Fibroblast of lung (primary cell): ENCODE results near the gene CCHCR1. TPM values are rescaled to one million over a fixed set of nuclear protein-coding genes. Genes with fewer than 3 reads are reported as not detected.
"Not testable (repeated sequence)": the region's sequence is repeated elsewhere in the genome, so short reads cannot be mapped to it uniquely, and the experiment has no call there.

ENCODE experiments used
- DNase-seq, 2 donors: peaks; one replicate each; pipeline versions ENCODE4 v3.0.0 to v3.0.0-alpha.2; 2010; ENCODE audit warnings: low read depth in 2 of 2
- H2AFZ ChIP-seq: 2 replicates; pipeline ENCODE4 v1.5.1; 2012; ENCODE audit warnings: low read length, control low read depth, inconsistent platforms
- H3K27ac ChIP-seq: 2 replicates; pipeline ENCODE4 v1.5.1; 2011; ENCODE audit warnings: low read length, control low read depth; ENCODE audit not compliant: insufficient read depth
- H3K27me3 ChIP-seq: 2 replicates; pipeline ENCODE4 v1.5.1; 2011; ENCODE audit warnings: mild to moderate bottlenecking, low read length; ENCODE audit not compliant: control insufficient read depth, insufficient read depth
- H3K36me3 ChIP-seq: 2 replicates; pipeline ENCODE4 v1.5.1; 2011; ENCODE audit warnings: low read length; ENCODE audit not compliant: control insufficient read depth, insufficient read depth
- H3K4me1 ChIP-seq: 2 replicates; pipeline ENCODE4 v1.5.1; 2011; ENCODE audit warnings: low read length; ENCODE audit not compliant: control insufficient read depth, insufficient read depth; ENCODE audit errors: extremely low read depth
- H3K4me2 ChIP-seq: 2 replicates; pipeline ENCODE4 v1.5.1; 2011; ENCODE audit warnings: low read length, control low read depth; ENCODE audit not compliant: insufficient read depth; ENCODE audit errors: extremely low read depth
- H3K4me3 ChIP-seq, 4 experiments: fragments of 200-600 bp in 1 of 4; sonication (generic) in 1 of 4; replicated peaks in 1 of 4; 2 replicates each; pipeline ENCODE4 v1.5.1; 2011 to 2016; ENCODE audit warnings: low read length in 4 of 4, low read depth in 3 of 4, mild to moderate bottlenecking in 3 of 4, control low read depth in 2 of 4, inconsistent platforms in 1 of 4, mixed read lengths in 1 of 4; ENCODE audit not compliant: insufficient read depth in 1 of 4; ENCODE audit errors: control extremely low read depth in 1 of 4
- H3K79me2 ChIP-seq: 2 replicates; pipeline ENCODE4 v1.5.1; 2012; ENCODE audit warnings: mild to moderate bottlenecking, low read length, inconsistent platforms; ENCODE audit not compliant: control insufficient read depth, insufficient read depth
- H3K9ac ChIP-seq: 2 replicates; pipeline ENCODE4 v1.5.1; 2011; ENCODE audit warnings: mild to moderate bottlenecking, low read length, control low read depth; ENCODE audit not compliant: insufficient read depth
- H3K9me3 ChIP-seq: 2 replicates; pipeline ENCODE4 v1.5.1; 2012; ENCODE audit warnings: low read depth, low read length; ENCODE audit not compliant: control insufficient read depth, insufficient read depth
- H4K20me1 ChIP-seq: 2 replicates; pipeline ENCODE4 v1.5.1; 2011; ENCODE audit warnings: low read length; ENCODE audit not compliant: control insufficient read depth, insufficient read depth; ENCODE audit errors: extremely low read depth
- CTCF ChIP-seq, 2 donors: IDR thresholded peaks in 1 of 2; conservative IDR thresholded peaks in 1 of 2; 1 replicate in 1 of 2; 2 replicates in 1 of 2; pipeline ENCODE4 v1.5.1; 2011 to 2012; ENCODE audit warnings: low read length in 2 of 2, control low read depth in 1 of 2, inconsistent platforms in 1 of 2, low read depth in 1 of 2, mild to moderate bottlenecking in 1 of 2
- EZH2 ChIP-seq: IDR thresholded peaks from 2 replicates; pipeline ENCODE4 v1.5.1; 2012; ENCODE audit warnings: low read length, control low read depth, mild to moderate bottlenecking; ENCODE audit errors: missing control alignments
- polyA plus RNA-seq, 2 donors: library from polyadenylated mRNA; depleted of rRNA in 1 of 2; stranded (reverse) in 1 of 2; unstranded in 1 of 2; fragments of >200 nt; gene quantifications; 2 replicates each; pipeline ENCODE4 v1.2.1, GENCODE V29; 2011 to 2012; ENCODE audit warnings: missing spikeins in 1 of 2
- total RNA-seq: library from RNA; depleted of rRNA; stranded (reverse); fragments of >200 nt; gene quantifications from 2 replicates; pipeline ENCODE4 v1.2.1, GENCODE V29; 2014

Gene CCHCR1
- total and polyA plus RNA-seq, 2 donors (not counting 1 experiment from before 2014, with no cell fraction given): 7.4 to 19.3 TPM

DNA sequence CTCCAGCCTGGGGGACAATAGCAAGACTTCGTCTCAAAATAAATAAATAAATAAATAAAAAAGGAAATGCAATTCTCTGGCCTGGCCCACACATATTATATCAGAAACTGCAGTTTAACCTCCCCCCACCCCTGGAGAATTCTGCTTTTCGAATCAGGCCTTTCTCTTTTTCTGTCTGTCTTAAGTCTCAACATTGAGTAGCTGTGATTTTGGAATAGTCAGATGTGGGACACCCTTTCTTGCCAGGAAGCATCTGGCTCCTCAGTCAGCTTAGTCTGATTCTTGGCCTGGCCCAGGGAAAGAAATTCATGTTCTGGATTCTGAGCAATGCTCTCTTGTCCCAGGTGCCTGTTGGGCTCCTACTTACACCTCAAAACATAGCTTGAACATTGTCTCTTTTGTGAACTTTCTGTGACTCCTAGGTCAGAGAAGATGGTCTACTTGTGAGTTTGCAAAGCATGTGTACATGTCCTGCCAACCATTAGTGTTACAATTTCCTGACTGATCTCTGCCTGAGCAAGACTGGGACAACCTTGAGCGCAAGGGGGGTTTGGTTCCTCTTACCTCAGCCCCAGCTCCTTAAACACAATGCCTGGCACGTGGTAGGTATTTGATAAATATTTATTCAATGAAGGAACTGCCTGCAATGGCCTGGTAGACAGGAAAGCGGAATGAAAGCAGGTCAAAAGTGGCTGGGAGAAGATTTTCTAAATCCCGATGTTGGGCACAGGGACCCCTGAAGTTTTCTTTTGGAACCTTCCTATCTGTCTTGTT is 36.6 kb upstream of the CCHCR1 start:
- Histone ChIP-seq H3K4me3 (no peak overlapping the region), H3K36me3 (no peaks in the 10 kb centered on the region), H3K9me3 (no peaks in the 10 kb centered on the region), H3K9ac (no peak overlapping the region), H3K79me2 (peaks cover 3% of the 10 kb centered on the region), H3K27ac (no peak overlapping the region), H4K20me1 (no peaks in the 10 kb centered on the region), H3K27me3 (no peaks in the 10 kb centered on the region), H2AFZ (no peak overlapping the region), H3K4me1 (no peaks in the 10 kb centered on the region), H3K4me2 (no peak overlapping the region)
- no peak for TF ChIP-seq EZH2
- TF ChIP-seq CTCF (conservative IDR thresholded peaks at IDR 0.05 in 1 of 2, IDR thresholded peaks at IDR 0.05 in 1 of 2; ENCODE audit: low read depth in 1 of 2, low read length in 2 of 2): no peak
- no peak for DNase-seq

DNA sequence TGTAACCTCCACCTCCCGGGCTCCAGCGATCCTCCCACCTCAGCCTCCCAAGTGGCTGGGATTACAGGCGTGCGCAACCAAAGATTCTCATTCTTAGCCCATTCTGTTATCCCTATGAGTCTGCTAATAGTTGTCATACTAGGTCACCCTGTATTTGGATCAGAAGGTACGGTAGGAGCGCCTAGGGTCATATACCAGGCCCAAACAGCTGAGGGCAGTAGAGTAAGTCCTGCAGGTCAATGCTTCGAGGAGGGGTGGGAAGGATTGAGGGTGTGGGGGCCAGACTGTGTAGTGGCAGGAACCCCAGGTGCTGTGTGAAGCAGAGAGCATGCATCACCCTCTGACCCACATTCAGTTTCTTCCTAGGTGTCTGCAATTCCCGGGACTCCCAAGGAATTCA is 35.6 kb upstream of the CCHCR1 start:
- Histone ChIP-seq H3K27ac (no peak overlapping the region), H3K4me1 (no peaks in the 10 kb centered on the region), H3K9me3 (no peaks in the 10 kb centered on the region), H3K4me3 (no peak overlapping the region), H3K36me3 (no peaks in the 10 kb centered on the region), H4K20me1 (no peaks in the 10 kb centered on the region), H3K9ac (no peak overlapping the region), H3K79me2 (no peaks in the 10 kb centered on the region), H2AFZ (no peak overlapping the region), H3K27me3 (no peaks in the 10 kb centered on the region), H3K4me2 (no peak overlapping the region)
- no peak for DNase-seq
- TF ChIP-seq EZH2: no peak
- no peak for TF ChIP-seq CTCF (conservative IDR thresholded peaks at IDR 0.05 in 1 of 2, IDR thresholded peaks at IDR 0.05 in 1 of 2; ENCODE audit: low read depth in 1 of 2, low read length in 2 of 2)

- H3K4me1 ChIP-seq, H4K20me1 ChIP-seq, H3K9ac ChIP-seq, H3K9me3 ChIP-seq, H2AFZ ChIP-seq, H3K79me2 ChIP-seq, H3K36me3 ChIP-seq, H3K4me3 ChIP-seq, H3K27ac ChIP-seq, H3K27me3 ChIP-seq, H3K4me2 ChIP-seq: not testable (repeated sequence)
- TF ChIP-seq CTCF (conservative IDR thresholded peaks at IDR 0.05 in 1 of 2, IDR thresholded peaks at IDR 0.05 in 1 of 2; ENCODE audit: low read depth in 1 of 2, low read length in 2 of 2): peak; percentile 68 to 74
- DNase-seq: peak; percentile 52 to 72
These were observed 35.0 kb upstream of the CCHCR1 start for GRCh38 chr6:31192431-31193105.
